ENCODE measurements around the gene C13orf46. TPM values are rescaled to one million over a fixed set of nuclear protein-coding genes. Genes with fewer than 3 reads are reported as not detected.

C13orf46 gene
- total RNA-seq, 2 donors from 2014 or later, result 0.75 to 3.4 TPM

DNA sequence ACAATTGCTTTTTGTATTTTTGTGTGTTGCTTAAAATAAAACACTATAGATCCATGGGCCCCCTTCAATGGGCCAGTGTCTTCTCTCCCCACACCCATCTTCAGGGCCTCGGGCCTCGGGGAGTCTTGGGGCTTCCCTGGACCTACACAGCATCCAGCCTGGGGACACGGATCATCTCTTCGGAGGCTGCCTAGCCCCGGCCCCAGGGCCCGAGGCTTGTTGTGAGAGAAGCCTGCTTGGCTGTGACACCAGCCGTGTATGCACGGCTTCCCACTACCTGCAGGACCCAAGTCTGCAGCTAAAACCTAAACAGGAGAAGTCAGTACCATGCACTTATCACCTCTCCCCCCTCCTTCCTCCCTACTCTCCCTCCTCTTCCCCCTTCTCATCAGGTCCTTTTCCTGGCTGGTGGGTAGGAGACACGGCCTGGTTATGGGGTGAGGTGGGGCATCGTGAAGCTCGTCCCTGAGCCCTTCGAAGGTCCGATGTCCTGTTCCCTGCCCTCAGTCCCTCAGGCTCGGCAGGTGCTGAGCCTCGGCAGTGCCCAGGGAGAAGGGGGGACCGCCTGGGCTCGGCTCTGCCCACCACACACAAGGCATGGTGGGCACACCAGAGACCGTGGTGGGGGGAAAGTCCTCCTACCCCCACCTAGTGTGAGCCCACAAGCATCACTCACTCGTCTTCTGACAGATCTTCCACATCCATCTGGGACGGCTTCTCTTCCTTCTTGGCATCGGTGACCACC lies 9.5 kb downstream of the C13orf46 start:
- DNase-seq (no peak), ATAC-seq (no peak)
- intact Hi-C loops (cut with DNase I, micrococcal nuclease), result no loop called here

GRCh38 chr13:113963376-113963775 lies 10.5 kb downstream of the C13orf46 start:
- intact Hi-C loops (cut with DNase I, micrococcal nuclease), result no loop called here
- DNase-seq, result no peak

DNA sequence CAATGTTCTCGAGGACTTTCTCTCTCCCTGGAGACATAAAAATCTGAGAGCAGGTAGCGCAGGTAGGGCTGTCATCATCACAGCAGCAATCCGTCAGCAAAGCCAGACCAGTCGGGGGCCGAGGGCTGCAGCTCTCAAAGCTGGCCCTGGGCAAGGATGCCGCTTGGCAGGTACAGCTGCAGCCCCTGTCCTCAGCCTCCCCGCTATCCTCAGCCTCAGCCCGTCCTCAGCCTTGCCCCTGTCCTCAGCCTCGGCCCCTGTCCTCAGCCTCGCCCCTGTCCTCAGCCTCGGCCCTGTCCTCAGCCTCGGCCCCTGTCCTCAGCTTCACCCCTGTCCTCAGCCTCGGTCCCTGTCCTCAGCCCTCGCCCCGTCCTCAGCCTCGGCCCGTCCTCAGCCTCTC lies 10.9 kb downstream of the C13orf46 start:
- DNase-seq, result no peak
- no peak for ATAC-seq
- intact Hi-C loops (cut with DNase I, micrococcal nuclease), result no loop called here

More at GRCh38 chr13:113963376-113963775, 10.5 kb downstream of the C13orf46 start:
- no peak for ATAC-seq

- intact Hi-C loops (cut with DNase I, micrococcal nuclease), result no loop called here
- ATAC-seq (no peak), DNase-seq (no peak)
Observed at GRCh38 chr13:113962386-113962785, 11.5 kb downstream of the C13orf46 start.

DNA sequence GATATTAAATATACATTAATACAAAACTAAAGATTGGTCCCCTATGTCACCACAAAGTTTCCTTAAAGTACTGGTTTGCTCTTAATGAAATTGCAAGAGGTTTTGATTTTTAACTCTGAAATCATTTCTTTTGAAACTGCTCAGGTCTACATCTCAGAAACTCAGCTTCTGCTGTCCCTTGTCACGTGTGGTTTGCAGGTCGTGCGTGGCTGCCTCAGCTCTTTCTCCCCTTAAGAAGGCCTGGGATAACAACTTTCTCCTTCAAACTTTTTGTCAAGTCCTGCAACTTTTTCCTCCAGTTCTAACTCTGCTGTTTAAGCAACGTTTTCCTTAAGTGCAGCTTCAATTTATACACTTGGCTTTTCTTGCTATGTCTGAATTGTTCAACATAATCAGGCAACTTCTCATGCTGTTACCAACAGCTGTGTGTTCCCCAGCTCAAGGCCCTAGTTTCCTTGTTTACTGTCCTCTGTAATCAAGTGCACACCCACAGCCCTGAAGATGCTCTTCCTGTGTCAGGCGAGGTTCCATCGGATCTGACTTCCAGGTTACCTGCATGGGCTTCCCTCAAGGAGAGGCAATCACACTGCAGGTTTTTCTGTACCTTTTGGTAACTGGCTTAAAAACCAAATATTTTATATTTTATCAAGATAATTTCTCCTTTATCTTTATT lies 13.5 kb downstream of the C13orf46 start:
- ATAC-seq (peak; percentile 71), DNase-seq (peak in 1 of 2 donors; percentile 2)
- intact Hi-C loops (cut with DNase I, micrococcal nuclease), result no loop called here

- DNase-seq (no peak), ATAC-seq (no peak)
- intact Hi-C loops (cut with DNase I, micrococcal nuclease), result no loop called here
Observed at GRCh38 chr13:113959198-113959597, 14.7 kb downstream of the C13orf46 start.

- ATAC-seq (no peak), DNase-seq (no peak)
- intact Hi-C loops (cut with DNase I, micrococcal nuclease), result no loop called here
Observed at GRCh38 chr13:113958373-113958772, 15.5 kb downstream of the C13orf46 start.

DNA sequence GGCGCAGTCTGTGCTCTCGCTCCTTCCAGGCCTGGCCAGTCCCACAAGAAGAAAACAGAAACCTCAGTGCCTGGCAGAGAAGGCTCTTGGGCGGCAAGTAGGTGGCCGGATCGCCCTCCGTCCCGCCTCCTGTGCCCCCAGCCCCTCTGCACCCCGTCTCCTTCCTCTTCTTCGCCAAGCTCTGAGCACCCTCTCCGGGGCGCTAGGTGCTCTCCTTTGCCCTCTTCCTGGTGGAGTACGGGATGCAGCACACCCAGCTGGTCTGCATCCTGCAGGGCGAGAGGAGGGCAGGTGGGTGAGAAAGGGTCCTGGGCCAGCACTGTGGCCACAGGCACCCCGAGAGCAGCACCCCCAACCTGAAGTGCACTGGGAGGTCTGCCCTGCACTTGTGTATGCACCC lies 17.3 kb downstream of the C13orf46 start:
- no peak for DNase-seq

DNA sequence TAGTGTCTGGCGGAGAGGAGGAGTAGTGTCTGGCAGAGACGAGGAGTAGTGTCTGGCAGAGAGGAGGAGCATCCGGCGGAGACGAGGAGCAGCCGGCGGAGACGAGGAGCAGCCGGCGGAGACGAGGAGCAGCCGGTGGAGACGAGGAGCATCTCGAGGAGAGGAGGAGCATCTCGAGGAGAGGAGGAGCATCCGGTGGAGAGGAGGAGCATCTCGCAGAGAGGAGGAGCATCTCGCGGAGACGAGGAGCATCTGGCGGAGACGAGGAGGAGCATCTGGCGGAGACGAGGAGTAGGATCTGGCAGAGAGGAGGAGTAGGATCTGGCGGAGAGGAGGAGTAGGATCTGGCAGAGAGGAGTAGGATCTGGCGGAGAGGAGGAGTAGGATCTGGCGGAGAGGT lies 18.2 kb downstream of the C13orf46 start:
- intact Hi-C loops (cut with DNase I, micrococcal nuclease), result no loop called here
- DNase-seq (no peak), ATAC-seq (no peak)

More for the DNA sequence above, 17.3 kb downstream of the C13orf46 start:
- no peak for ATAC-seq
- intact Hi-C loops (cut with DNase I, micrococcal nuclease), result no loop called here

GRCh38 chr13:113955235-113955634 lies 18.6 kb downstream of the C13orf46 start:
- intact Hi-C loops (cut with DNase I, micrococcal nuclease), result no loop called here
- DNase-seq (no peak), ATAC-seq (no peak)

DNA sequence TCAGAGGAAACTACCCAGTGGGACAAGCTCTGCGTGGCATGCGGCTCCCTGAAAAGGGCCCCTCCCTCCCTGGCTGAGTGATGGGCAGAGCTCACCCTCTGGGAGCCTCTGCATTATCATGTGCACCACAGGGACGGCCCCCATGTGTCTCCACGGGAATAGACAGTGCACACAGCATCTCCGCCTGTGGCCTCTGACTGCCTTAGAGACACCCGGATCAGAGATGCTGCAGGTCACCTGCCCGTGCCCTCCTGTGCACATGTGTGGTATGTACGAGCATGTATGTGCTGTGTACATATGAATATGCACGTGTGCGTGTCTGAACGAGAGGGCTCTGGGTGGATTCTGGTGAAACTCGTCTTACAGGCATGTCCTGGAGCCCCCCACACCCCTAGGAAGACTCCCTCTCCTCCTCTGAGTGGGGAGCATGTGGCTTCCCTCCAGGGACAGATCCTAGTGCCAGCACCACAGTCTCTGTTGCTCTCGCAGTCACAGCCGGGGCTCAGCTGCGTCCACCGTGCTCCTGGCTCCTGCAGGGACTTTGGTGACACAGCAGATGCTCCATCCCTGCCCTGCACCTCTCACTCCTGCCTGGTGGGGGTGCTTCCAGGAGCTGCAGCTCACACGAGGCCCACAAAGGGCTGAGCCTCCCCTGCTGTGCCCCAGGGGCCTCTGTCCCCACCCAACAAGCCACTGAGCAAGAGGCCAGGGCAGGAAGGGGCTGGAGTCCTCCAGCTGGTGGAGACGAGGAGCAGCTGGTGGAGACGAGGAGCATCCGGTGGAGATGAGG lies 19.6 kb downstream of the C13orf46 start:
- intact Hi-C loops (cut with DNase I, micrococcal nuclease), result no loop called here

DNA sequence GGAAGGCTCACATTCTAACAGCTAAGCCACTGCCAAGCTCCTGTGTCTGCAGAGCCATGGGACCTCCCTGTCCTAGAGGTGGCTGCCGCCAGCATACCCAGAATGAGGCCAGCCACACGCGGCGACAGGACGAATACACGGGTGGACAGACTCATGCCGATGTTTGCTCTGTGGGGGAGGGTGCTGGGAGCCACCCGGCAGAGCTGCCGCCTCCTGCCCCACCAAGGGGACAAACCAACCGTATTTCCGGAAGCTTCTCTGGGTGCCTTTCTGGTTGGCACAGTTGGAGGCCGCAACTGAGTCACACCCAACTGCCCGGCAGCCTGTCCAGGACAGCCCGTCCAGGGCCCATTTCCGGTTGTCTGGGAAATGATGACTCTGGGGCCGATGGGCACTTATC lies 20.3 kb downstream of the C13orf46 start:
- intact Hi-C loops (cut with DNase I, micrococcal nuclease), result no loop called here
- no peak for ATAC-seq
- DNase-seq, result no peak

More for the DNA sequence above, 19.6 kb downstream of the C13orf46 start:
- DNase-seq (no peak), ATAC-seq (no peak)

DNA sequence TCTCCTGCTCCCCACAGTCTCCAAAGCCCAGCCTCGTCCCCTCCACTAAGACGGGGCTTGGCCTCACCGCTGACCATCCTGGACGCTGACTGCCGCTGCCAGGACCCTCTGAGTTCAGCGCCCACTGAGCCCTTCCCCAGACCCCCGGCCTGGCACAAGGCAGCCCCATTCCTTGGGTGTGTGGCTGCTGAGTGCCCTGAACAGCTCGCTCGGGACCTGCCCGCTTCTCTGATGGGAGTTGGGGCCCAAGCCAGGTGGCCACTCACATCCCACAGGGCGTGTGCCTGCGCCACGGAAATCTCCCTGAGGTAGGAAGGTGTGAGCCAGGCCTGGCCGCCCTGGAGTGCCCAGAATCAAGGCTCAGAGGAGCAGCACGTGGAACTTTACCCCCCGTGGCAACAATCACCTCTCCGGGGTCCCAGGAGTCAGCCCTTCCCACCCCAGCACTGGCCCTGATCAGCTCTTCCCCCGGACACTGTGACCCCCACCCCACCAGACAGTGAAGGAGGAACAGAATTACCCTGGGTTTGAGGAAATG lies 20.8 kb downstream of the C13orf46 start:
- intact Hi-C loops (cut with DNase I, micrococcal nuclease), result no loop called here
- ATAC-seq (no peak), DNase-seq (no peak)

- intact Hi-C loops (cut with DNase I, micrococcal nuclease), result no loop called here
- DNase-seq, result no peak
Observed at GRCh38 chr13:113952151-113952982, 21.5 kb downstream of the C13orf46 start.

GRCh38 chr13:113951246-113951999 lies 22.5 kb downstream of the C13orf46 start:
- intact Hi-C loops (cut with DNase I, micrococcal nuclease), result loop anchor here in 1 of 2 donors (2.0 kb wide), 1 partner anchor 275 kb away; no protein-coding TSS in a partner anchor
- peak; percentile 94 for ATAC-seq
- DNase-seq, result peak; percentile 84 to 89

More at GRCh38 chr13:113952151-113952982, 21.5 kb downstream of the C13orf46 start:
- no peak for ATAC-seq

- DNase-seq (no peak), ATAC-seq (peak; percentile 6)
- intact Hi-C loops (cut with DNase I, micrococcal nuclease), result loop anchor here in 1 of 2 donors (2.0 kb wide), 1 partner anchor 276 kb away; no protein-coding TSS in a partner anchor
Observed at GRCh38 chr13:113950451-113951245, 23.2 kb downstream of the C13orf46 start.

- intact Hi-C loops (cut with DNase I, micrococcal nuclease), result loop anchor here in 1 of 2 donors (5.0 kb wide), 1 partner anchor 132 kb away; no protein-coding TSS in a partner anchor
- DNase-seq, result no peak
- ATAC-seq, result no peak
Observed at GRCh38 chr13:113949546-113949945, 24.3 kb downstream of the C13orf46 start.
